GM19452 (cell line): ENCODE results near the gene LGALS3BP.

Experiments used
- ATAC-seq: cut with Tn5 transposase; IDR thresholded peaks from one replicate; pipeline ENCODE4 v1.9.1; 2021; ENCODE audit not compliant: unreplicated experiment

The LGALS3BP gene

DNA sequence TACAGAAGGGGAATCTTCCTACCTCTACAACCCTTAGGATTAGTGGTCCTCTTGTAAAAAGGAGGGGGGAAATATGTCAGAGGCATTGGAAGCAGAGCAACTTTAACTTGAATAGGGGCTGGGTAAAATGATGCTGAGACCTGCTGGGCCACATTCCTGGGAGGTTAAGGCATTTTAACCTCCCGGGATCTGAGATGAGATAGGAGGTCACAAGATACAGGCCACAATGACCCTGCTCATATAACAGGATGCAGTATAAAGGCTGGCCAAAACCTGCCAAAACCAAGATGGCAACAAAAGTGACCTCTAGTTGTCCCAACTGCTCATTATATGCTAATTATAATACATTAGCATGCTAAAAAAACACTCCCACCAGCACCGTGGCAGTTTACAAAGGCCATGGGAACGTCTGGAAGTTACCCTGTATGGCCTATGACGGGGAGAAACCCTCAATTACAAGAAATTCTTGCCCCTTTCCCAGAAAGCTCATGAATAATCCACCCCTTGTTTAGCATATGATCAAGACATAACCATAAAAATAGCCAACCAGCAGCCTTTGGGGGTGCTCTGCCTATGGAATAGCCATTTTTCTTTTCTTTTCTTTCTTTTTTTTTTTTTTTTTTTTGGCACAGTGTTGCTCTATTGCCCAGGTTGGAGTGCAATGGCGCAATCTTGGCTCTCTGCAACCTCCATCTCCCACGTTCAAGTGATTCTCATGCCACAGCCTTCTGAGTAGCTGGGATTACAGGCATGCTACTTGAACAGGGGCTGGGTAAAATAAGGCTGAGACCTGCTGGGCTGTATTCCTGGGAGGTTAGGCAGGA lies 38.0 kb upstream of the LGALS3BP start:
- no peak for ATAC-seq

DNA sequence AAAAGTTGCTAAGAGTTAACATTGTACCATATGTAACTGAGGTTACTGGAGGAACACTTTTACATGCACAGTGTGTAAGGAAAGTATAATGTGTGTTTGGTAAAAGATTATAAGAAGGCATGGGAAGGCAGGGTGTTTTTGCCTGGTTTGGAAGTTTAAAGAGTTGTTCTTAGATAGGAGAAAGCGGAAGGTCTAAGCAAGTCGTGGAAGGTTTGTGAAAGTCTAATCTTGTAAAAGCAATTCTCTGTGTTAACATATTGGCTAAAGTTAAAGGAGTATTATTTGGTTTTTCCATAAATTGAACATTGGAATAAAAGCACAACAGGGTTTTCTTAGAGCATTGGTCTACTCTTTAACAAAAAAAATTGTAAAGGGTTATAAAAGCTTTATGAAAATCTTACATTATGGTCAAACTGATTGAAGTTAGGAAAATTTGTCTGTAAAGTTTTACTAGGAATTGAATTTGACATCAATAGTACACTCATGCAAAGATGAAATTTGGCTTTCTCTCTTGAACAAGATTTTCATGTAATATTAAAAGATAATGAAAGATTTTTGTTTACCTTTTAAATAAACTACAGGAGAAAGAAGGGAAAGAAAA lies 34.5 kb upstream of the LGALS3BP start:
- no peak for ATAC-seq

DNA sequence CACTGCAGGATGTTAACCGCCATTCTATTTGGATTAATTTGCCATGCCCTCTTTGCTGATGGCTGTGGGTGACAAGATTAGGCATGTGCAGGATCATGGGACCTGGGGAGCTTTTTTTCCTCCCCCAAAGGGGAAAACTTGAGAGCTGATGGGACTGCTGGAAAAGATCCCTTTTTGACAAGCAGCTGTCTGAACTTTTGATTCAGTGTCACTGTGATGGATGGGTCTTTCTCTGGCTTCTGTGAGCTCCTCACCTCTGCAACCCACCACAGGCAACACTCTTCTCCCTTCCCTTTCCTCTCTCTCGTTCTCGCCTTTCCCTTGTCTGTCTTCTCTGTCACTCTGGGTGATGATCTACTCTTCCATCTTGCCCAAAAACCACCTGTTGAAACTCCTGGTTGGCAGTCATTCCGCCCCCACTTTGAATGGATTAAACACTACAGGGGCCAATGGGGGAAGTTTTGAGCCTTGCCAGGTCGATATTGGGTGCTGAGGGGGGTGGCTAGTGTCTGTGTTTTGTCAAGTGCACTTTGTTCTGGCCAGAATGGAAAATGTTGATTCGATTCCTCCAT lies 32.9 kb upstream of the LGALS3BP start:
- no peak for ATAC-seq

DNA sequence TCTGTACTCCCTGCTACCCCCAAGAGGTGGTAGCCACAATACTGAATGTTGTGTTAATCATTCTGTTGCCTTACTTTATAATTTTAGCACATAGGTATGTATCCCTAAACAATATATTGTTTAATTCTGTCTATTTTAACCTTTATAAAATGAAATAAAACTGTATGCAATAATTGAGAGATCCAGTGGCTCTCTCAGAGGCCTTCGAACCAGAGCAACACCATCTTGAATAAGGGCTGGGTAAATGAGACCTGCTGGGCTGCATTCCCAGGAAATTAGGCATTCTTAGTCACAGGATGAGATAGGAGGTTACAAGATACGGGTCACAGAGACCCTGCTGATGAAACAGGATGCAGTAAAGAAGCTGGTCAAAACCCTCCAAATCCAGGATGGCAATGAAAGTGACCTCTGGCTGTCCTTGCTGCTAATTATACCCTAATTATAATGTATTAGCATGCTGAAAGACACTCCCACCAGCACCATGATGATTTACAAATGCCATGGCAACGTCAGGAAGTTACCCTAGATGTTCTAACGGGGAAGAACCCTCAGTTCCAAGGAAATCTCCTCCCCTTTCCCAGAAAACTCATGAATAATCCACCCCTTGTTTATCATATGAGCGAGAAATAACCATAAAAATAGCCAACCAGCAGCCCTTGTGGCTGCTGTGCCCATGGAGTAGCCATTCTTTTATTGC lies 31.9 kb upstream of the LGALS3BP start:
- ATAC-seq, result no peak

DNA sequence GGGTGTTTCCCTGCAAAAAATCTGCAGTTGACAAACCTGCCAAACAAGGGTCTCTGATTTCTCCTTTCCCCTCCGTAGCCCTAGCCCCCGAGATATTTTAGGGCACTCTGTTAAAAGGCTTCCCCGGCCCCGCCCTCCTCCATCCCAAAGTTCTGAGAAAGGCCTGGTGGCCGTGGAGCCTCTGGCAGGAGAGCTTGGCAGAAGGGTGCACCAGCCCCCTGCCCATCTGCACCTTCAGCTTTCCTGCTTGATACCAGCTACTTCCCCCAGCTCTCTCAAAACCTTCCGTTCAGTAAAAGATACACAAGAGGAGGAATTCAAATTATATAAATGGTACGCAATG lies 30.6 kb upstream of the LGALS3BP start:
- no peak for ATAC-seq

DNA sequence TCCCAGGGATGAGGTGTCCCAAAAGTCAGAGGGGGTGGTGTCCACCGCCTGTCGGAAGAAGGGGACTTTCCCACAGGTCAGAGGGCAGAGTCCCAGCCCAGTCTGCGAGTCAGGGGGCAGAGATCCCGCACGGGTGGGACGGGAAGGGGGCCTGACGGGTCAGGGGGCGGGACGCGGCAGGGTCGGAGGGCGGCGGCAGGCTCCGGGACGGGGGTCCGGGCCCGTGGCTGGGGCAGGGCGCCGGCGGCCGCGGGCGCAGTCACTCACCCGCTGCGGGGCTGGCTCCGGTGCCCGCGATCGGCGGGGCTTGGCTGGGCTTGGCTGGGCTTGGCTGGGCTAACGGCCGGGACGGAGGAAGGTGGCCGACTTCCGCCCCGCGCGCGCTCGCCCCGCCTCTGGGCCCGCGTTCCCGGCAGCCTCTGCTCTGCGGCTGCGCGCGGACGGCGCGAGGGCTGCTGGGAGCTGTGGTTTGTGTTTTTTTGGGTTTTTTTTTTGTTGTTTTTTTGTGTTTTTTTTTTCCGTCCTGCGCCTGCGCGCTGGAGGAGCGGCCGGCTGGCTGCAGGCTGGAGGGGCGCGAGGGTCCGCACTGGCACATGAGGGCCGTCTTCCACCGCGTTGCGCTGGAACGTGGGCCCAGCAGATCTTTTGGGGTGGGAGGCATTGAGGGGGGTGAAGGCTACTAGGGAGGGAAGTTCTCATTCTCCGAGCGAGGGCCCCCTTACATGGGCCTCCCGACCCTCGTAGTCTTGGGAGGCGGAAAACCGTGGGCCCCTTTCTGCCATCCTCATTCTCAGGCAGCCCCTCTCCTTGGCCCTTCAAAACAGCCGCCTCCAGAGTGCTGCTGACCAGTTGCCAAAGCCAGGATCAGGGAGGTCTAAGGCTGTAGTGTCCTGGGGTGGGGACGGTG lies 29.9 kb upstream of the LGALS3BP start, which contains the start of gene CANT1:
Gene CANT1, minus strand, starts transcription at position 368 of the 907 bp plus-strand sequence. CDS start 12,142 bp downstream, outside the sequence.
- ATAC-seq, result peak; percentile 88

DNA sequence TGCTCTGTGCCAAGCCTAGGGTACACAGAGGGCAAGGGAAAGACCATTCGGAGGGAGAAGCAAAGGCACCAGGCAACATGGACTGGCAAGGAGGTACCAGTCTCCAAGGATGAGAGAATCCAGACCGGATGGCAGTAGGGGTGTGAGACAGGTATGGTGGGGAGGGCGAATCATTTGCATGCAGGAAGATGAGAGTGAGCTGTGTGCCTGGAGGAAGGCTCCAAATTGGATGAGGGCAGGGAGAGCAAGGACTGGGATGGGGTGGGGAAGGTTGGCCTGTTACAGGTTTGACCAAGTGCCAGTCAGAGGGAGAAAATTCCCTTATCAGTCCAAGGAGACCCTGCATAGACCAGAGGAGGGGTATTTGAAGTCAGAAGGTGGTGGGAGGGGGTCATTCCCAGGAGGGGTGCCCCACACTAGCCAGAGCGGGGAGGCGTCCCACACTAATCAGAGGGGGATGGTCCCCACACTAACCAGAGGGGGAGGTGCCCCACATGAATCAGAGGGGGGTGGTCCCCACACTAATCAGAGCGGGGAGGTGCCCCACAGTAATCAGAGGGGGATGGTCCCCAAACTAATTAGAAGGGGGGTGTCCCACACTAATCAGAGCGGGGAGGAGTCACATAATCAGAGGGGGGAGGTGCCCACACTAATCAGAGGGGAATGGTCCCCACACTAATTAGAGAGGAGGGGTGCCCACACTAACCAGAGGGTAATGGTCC lies 29.1 kb upstream of the LGALS3BP start:
- no peak for ATAC-seq

DNA sequence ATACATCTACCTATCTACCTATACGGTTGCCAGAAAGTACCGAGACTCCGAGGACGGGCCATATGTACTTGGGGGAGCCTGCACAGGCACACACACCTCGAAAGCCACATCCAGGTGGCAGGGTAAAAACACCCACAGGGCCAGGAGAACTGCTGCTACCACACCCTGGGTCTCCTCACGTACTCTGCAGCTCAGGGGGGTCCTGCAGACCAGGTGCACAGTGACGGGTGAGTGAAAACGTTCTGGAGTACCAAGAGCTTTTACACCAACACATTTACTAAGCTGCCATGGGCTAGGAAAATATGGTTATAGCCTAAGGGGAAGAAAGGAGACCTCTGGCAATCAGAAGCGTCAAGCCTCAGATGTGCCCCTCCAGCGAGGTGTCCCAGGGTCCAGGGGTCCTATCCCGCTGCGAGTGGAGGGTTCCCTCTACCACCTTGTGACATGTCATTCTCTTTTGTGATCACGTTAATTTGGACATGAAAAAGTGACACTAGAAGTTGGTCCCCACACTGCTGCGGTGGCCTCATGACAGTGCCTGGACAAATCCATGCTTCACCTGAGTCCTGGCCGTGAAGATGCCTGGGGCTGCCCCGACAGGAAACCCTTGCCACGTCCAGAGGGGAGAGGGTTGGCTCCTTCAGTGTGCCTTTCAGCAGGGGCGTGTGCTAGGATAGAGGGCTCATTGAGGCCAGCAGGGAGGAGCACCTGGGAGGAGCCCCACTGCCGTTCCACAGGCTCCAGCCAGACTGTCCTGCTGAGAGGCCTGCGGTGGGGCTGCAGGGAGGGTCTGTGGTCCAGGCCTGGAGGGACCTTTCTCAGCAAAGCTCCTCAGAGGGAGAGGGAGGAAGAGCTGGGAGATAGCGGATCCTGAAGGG lies 28.0 kb upstream of the LGALS3BP start:
- no peak for ATAC-seq

DNA sequence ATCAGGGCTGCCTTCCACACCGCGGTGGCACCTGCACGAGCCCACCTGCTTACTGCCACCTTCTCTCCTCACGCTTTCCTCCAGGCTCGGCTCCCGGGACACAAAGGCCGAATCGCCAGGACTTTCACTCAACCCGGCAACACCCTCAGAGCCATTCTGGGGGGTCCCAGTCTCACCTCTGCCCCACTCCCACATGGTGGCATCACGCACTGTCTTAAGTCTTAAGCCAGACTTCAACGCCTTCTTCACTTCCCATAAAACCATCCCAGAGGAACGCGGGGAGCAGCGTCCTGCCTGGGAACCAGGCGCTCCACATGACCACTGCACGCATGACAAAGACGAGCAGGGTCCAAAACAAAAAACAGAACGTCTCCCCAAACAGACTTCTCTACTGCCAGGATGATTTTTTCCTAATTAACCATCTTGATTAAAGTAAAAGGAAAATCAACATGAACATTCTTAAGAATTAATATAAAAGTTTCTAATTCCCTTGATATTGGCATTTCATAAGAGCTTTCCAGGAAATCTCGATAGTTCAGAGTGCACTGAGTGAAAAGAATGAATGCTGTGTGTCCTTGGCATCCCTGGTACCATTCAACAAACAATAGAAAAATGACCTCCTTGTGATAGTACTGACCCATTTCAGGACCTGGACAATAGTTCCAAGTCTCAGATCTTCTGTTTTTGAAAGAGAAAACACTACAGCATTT lies 27.2 kb upstream of the LGALS3BP start:
- no peak for ATAC-seq

DNA sequence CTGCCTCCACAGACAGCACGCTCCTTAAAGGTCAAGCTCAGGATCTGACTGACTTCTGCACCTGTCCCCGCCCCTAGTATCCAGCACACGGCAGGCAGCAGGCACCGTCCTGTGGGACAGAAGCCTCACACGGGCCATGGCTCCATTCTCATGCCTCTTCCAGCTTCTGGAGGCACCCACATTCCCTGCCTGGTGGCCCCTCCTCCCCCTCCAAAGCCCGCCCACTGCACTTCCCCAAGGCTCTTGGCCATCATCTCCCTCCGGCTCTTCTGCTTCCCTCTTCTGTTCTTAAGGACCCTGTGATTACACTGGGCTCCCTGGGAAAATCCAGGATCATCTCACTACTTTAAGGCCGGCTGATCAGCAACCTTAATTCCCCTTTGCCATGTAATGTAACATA lies 26.3 kb upstream of the LGALS3BP start:
- no peak for ATAC-seq

DNA sequence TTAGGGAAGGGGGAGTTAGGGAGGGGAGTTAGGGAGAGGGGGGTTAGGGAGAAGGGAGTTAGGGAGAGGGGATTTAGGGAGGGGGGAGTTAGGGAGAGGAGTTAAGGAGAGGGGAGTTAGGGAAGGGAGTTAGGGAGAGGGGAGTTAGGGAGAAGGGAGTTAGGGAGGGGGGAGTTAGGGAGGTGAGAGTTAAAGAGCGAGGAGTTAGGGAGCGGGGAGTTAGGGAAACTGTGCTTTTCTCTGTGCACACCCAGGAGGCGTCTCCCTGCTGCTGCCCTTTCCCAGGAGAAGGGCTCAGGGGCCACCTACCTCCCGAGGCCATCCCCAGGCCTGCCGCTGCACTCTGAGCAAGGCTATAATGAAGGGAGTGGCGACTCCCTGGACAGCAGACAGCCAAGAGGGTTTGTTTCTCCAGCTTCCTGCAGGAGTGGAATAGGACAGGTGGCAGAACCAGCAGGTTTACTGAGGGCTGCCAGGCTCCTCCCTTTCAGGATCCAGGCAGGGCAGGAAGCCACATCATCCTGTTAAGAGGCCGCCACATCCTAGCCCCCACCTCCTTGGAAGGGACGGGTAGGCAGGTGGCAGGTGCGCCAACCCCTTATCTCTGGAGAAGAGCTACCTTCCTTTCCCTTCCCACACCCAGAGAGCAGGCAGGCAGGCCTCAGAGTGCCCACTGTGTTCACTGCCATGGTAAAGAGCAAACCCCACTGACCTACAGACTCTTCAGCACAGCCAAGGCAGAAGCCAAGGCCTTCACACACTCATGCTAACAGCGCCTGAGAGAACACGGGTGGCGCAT lies 25.5 kb upstream of the LGALS3BP start:
- ATAC-seq, result no peak

DNA sequence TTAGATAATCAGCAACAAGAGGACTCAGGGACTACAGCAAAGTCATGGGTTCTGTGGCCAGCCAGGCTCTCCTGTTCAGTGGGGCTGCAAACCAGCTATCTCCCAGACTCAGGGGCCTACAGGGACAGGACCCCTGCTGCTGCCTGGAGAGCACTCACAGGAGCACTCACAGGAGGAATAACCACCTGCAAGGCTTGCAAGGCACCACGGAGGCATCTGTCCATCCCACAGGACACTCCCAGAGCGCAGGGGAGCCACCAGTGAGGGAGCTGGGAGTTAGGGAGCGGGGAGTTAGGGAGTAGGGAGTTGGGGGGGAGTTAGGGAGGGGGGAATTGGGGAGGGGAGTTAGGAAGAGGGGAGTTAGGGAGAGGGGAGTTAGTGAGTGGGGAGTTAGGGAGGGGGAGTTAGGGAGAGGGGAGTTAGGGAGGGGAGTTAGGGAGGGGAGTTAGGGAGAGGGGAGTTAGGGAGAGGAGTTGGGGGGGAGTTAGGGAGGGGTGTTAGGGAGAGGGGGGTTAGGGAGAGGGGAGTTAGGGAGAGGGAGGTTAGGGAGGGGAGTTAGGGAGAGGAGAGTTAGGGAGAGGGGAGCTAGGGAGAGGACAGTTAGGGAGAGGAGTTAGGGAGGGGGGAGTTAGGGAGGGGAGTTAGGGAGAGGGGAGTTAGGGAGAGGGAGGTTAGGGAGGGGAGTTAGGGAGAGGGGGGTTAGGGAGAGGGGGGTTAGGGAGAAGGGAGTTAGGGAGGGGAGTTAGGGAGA lies 24.1 kb upstream of the LGALS3BP start:
- no peak for ATAC-seq

DNA sequence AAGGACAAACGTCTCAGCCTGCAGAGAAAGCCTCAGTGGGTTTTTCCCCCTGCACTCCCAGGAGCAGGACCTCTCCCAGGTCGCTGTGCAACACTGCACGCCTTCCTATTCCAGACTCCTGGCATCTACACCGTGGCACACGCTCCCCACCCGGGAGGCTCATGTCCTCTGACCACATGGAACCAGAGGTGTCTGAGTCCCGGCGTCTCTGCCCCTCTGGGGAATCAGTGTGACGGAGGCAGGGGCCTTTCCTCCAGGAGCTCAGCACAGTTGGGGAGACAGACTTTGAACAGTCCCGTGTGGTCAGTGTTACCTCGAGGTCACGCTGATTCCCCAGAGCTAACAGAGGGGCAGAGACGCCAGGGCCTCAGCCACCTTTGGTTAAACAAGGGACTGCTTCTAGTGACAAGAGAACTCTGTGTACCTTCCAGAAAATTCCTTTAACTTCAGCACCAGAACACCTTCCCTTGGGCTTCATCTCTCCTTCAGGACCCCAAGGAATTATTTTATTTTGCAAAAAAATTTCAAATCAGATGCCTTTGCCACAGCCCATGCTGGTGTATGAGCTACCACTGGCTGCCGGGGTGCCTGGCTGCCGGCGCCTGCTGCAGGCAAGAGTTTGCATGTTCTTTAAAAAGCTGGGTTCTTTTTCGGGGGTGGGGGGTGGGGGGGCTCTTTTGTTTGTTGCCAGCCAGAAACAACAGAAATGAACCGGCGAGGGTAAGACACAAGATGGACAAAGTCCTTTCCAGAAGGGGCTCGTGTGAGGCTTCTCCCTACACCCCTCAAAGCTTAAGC lies 23.3 kb upstream of the LGALS3BP start:
- no peak for ATAC-seq

DNA sequence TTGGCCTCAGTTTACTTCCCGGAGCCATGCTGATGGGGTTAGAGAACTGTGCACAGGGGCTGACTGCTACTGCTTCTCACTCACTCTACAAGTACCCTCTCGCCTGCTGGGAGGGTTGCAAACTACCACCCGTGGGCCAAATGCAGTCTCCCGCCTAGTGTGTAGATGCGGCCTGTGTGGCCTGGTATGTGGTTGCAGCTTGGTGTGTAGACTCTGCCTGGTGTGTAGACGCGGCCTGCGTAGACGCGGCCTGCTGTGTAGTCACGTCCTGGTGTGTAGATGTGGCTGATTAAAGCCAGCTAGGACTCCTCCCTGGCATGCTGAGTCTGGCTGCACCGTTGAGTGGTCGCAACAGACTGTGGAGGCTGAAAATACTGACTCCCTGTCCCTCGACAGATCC lies 22.6 kb upstream of the LGALS3BP start:
- ATAC-seq, result no peak

DNA sequence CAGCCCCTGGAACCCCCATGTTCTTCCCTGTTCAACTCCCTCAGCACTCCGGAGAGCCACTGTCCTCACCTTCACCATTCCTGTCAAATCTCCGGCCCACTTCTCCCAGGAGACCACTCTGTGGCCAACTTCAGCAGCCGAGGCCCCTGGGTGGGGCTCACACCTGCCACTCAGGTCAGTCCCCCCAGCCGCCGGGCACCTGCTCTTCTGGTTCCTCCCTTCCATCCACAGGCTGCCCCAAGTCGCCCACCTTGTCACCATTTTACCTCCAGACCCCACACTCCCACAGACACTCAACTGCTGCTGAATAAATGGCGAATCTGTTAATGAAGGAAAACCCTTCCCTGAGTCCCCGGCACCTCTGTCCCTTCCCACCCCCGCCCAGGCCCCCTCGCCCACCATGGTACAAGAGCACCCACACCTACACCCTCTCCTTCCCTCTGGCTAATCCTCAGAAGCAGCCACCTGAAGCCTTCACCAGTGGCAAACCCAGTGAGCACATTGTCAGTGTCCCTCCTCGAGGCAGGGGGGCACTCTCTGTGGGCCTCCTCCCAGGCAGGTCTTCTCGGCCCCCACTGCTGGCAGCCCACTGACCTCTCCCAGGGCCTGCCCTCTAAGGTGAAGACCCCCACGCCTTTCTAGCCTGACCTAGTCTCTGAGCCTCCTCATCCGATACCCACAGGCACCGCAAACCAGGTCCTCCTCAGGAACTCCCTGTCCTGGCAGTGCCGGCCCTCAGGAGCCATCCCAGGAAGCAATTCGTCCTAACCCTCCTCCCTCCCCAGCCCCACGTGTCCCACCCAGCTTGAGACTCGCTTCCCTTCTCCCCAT lies 21.7 kb upstream of the LGALS3BP start:
- no peak for ATAC-seq
